ENCODE results near the gene ACBD3.

GRCh38 chr1:226111098-226111882 lies 75.3 kb downstream of the ACBD3 start:
- TF ChIP-seq CTCF (IDR thresholded peaks at IDR 0.05; ENCODE audit: control extremely low read depth in 1 of 3, insufficient read depth in 1 of 3, low read depth in 1 of 3, low read length in 3 of 3) (no peak; a peak in 1 of 4 replicates), SRF (IDR thresholded peaks at IDR 0.05; ENCODE audit: low read depth, low read length) (no peak), TAF1 (IDR thresholded peaks at IDR 0.05; ENCODE audit: low read depth, low read length) (no peak)
